Spleen (tissue), 7 donors: ENCODE results near the gene LCA5L.

Experiments used
- POLR2AphosphoS5 ChIP-seq, 3 donors: sonication (generic); formaldehyde crosslinking; IDR thresholded peaks; one replicate each; pipeline ENCODE4 v1.5.1; 2017; ENCODE audit warnings: antibody characterized with exemption in 3 of 3
- TF ChIP-seq, protein P1 (sequence below), 11 experiments: fragments of 200-600 bp in 7 of 11; fragments of 450-650 bp in 4 of 11; sonication (generic) in 4 of 11; IDR thresholded peaks in 8 of 11; conservative IDR thresholded peaks in 3 of 11; 1 replicate in 7 of 11; 2 replicates in 4 of 11; pipeline versions ENCODE4 v1.4.0 to v1.8.0; 2016 to 2021; ENCODE audit warnings: antibody characterized with exemption in 11 of 11, inconsistent platforms in 4 of 11, mild to moderate bottlenecking in 1 of 11
- donor health status: DM: no; HTN: no; CAD: no; lungs with moderate emphysema.
- donor health status: DM: no; HTN: no; CAD: no.
- donor health status: DM: no; HTN: no; CAD: no.

GRCh38 chr21:39429445-39429844 lies 16.1 kb downstream of the LCA5L start:
- TF ChIP-seq, protein P1, sequence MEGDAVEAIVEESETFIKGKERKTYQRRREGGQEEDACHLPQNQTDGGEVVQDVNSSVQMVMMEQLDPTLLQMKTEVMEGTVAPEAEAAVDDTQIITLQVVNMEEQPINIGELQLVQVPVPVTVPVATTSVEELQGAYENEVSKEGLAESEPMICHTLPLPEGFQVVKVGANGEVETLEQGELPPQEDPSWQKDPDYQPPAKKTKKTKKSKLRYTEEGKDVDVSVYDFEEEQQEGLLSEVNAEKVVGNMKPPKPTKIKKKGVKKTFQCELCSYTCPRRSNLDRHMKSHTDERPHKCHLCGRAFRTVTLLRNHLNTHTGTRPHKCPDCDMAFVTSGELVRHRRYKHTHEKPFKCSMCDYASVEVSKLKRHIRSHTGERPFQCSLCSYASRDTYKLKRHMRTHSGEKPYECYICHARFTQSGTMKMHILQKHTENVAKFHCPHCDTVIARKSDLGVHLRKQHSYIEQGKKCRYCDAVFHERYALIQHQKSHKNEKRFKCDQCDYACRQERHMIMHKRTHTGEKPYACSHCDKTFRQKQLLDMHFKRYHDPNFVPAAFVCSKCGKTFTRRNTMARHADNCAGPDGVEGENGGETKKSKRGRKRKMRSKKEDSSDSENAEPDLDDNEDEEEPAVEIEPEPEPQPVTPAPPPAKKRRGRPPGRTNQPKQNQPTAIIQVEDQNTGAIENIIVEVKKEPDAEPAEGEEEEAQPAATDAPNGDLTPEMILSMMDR (IDR thresholded peaks at IDR 0.05 in 8 of 11, conservative IDR thresholded peaks at IDR 0.05 in 3 of 11), result no peak
- TF ChIP-seq POLR2AphosphoS5 (IDR thresholded peaks at IDR 0.05), result no peak
